HCT116 (cell line): ENCODE data around the gene CLEC14A.

Source experiments
- CTCF ChIP-seq, 3 experiments: fragments of 200-600 bp in 1 of 3; sonication (generic) in 1 of 3; IDR thresholded peaks in 2 of 3; conservative IDR thresholded peaks in 1 of 3; 2 replicates each; pipeline ENCODE4 v1.5.1; 2012 to 2017; ENCODE audit warnings: low read depth in 2 of 3, low read length in 2 of 3, antibody characterized with exemption in 1 of 3, borderline replicate concordance in 1 of 3, control low read depth in 1 of 3, mild to moderate bottlenecking in 1 of 3, mixed read lengths in 1 of 3, mixed run types in 1 of 3, moderate library complexity in 1 of 3; ENCODE audit not compliant: insufficient read depth in 1 of 3
- EZH2 ChIP-seq: fragments of 200-600 bp; sonication (generic); IDR thresholded peaks from 2 replicates; pipeline ENCODE4 v1.6.1; 2017; ENCODE audit warnings: antibody characterized with exemption, mixed run types
- POLR2A ChIP-seq: IDR thresholded peaks from 2 replicates; pipeline ENCODE4 v1.7.0; 2011; ENCODE audit warnings: borderline replicate concordance; ENCODE audit not compliant: insufficient read depth, insufficient read length; ENCODE audit errors: extremely low read depth
- POLR2AphosphoS5 ChIP-seq: IDR thresholded peaks from 2 replicates; pipeline ENCODE4 v1.6.1; 2011; ENCODE audit warnings: mild to moderate bottlenecking, low read depth, low read length, moderate library complexity
- TCF7L2 ChIP-seq: IDR thresholded peaks from 2 replicates; pipeline ENCODE4 v1.7.0; 2011; ENCODE audit warnings: borderline replicate concordance, inconsistent platforms; ENCODE audit not compliant: insufficient read depth, insufficient read length; ENCODE audit errors: extremely low read depth
- ZNF274 ChIP-seq: fragments of 200-500 bp; sonication (Bioruptor generic); IDR thresholded peaks from 2 replicates; pipeline ENCODE4 v1.6.1; 2014; ENCODE audit warnings: mild to moderate bottlenecking, low read depth, low read length, inconsistent platforms

- no peak for TF ChIP-seq CTCF (IDR thresholded peaks at IDR 0.05 in 2 of 3, conservative IDR thresholded peaks at IDR 0.05 in 1 of 3; ENCODE audit: borderline replicate concordance in 1 of 3, insufficient read depth in 1 of 3, low read depth in 2 of 3, low read length in 2 of 3)
- no peak for TF ChIP-seq EZH2
- TF ChIP-seq TCF7L2: no peak
- no peak for TF ChIP-seq POLR2A
- TF ChIP-seq ZNF274: no peak
- TF ChIP-seq POLR2AphosphoS5: no peak
Observed at GRCh38 chr14:38291681-38292467, 36.0 kb upstream of the CLEC14A start.
